Effector memory CD4-positive, alpha-beta T cell (primary cell): ENCODE results near the gene WIPF3.

ENCODE experiments used
- DNase-seq, 3 donors: peaks; one replicate each; pipeline ENCODE4 v3.0.0-alpha.2; 2020
- H3K27ac ChIP-seq: 2 replicates; pipeline ENCODE4 v1.7.0; 2013; ENCODE audit warnings: mild to moderate bottlenecking, low read length, moderate library complexity; ENCODE audit not compliant: insufficient read depth, poor library complexity, severe bottlenecking
- H3K27me3 ChIP-seq: replicated peaks from 2 replicates; pipeline ENCODE4 v1.7.0; 2013; ENCODE audit warnings: mild to moderate bottlenecking, low read length; ENCODE audit not compliant: insufficient read depth, control insufficient read depth, poor library complexity, severe bottlenecking
- H3K36me3 ChIP-seq: 2 replicates; pipeline ENCODE4 v1.7.0; 2013; ENCODE audit warnings: mild to moderate bottlenecking, low read length, moderate library complexity; ENCODE audit not compliant: control insufficient read depth, insufficient read depth
- H3K4me1 ChIP-seq: 2 replicates; pipeline ENCODE4 v1.7.0; 2013; ENCODE audit warnings: low read length, mild to moderate bottlenecking; ENCODE audit not compliant: control insufficient read depth, insufficient read depth, poor library complexity, severe bottlenecking
- H3K4me3 ChIP-seq: 2 replicates; pipeline ENCODE4 v1.7.0; 2013; ENCODE audit warnings: low read length, low read depth, mild to moderate bottlenecking; ENCODE audit not compliant: insufficient read depth, poor library complexity, severe bottlenecking
- H3K9me3 ChIP-seq: 2 replicates; pipeline ENCODE4 v1.7.0; 2013; ENCODE audit warnings: mild to moderate bottlenecking, low read length, moderate library complexity; ENCODE audit not compliant: control insufficient read depth

The WIPF3 gene

GRCh38 chr7:29857654-29858053 is 51.3 kb downstream of the WIPF3 start:
- DNase-seq = no peak
- no peaks in the 10 kb centered on the region for H3K36me3 ChIP-seq
- no peaks in the 10 kb centered on the region for H3K4me1 ChIP-seq
- no peak overlapping the region for H3K27ac ChIP-seq
- no peak overlapping the region for H3K4me3 ChIP-seq
- H3K9me3 ChIP-seq = no peaks in the 10 kb centered on the region
- H3K27me3 ChIP-seq = no peaks in the 10 kb centered on the region

GRCh38 chr7:29858191-29858951 is 52.1 kb downstream of the WIPF3 start:
- H3K27me3 ChIP-seq = no peaks in the 10 kb centered on the region
- no peak for DNase-seq
- no peak overlapping the region for H3K27ac ChIP-seq
- H3K4me1 ChIP-seq = no peaks in the 10 kb centered on the region
- no peaks in the 10 kb centered on the region for H3K36me3 ChIP-seq
- H3K4me3 ChIP-seq = no peak overlapping the region
- H3K9me3 ChIP-seq = no peaks in the 10 kb centered on the region

- no peak overlapping the region for H3K4me3 ChIP-seq
- H3K27ac ChIP-seq = no peak overlapping the region
- no peaks in the 10 kb centered on the region for H3K9me3 ChIP-seq
- H3K36me3 ChIP-seq = no peaks in the 10 kb centered on the region
- no peaks in the 10 kb centered on the region for H3K27me3 ChIP-seq
- DNase-seq = no peak
- H3K4me1 ChIP-seq = no peaks in the 10 kb centered on the region
These were observed 52.8 kb downstream of the WIPF3 start for GRCh38 chr7:29859104-29859503.

DNA sequence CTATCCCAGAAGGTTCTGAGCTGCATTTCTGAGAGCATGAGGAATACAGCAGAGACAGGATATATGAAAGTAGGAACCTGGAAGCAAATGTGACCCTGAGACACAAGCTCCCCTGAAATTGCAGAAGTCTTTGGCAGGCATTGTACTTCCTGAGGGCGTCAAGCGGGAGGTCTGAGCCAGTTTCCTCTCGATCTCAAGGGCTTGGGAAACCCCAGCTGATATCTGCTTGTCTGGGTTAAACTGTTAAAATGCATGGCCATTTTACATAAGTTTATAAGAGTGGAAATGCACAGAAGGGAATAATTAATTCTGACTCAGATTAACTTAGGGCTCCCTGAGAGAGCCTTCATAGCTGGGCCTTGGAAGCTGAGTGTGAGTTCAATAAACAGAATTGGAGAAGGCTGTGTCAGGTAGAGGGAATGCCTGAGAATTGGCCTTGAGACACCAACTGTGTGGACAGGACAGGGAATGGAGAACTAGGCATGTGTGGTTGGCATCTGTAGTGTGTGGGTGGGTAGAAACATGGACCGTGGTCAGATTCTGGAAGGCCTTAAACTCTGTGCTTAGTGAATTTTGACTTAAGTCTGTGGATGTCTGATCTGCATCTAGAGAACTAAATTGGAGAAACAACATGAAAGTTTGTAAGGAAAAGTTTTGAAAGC is 53.3 kb downstream of the WIPF3 start:
- Histone ChIP-seq H3K4me3 (no peak overlapping the region), H3K9me3 (no peaks in the 10 kb centered on the region), H3K36me3 (no peaks in the 10 kb centered on the region), H3K27me3 (no peaks in the 10 kb centered on the region), H3K4me1 (no peaks in the 10 kb centered on the region), H3K27ac (no peak overlapping the region)
- no peak for DNase-seq

GRCh38 chr7:29860186-29860585 is 53.9 kb downstream of the WIPF3 start:
- no peaks in the 10 kb centered on the region for H3K9me3 ChIP-seq
- no peaks in the 10 kb centered on the region for H3K27me3 ChIP-seq
- H3K36me3 ChIP-seq = no peaks in the 10 kb centered on the region
- H3K4me1 ChIP-seq = no peaks in the 10 kb centered on the region
- H3K27ac ChIP-seq = no peak overlapping the region
- no peak overlapping the region for H3K4me3 ChIP-seq
- DNase-seq = no peak

DNA sequence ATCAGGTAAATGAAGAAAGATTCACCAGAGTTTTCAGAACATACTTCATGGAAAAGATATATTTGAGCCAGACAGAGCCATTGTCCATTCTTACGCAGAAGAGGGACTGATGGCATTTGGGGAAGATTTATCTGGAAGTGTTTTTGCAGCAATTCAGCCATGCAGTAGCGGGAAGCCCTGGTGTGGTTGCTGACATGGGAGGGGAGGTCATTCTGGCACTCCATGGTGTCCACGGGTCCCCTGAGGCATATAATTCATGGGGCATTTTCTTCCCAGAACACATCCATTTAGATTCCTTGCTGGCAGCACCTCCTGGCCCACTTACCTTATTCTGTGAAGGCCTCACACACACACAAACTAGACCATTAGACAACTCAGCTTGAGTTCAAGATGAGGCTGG is 55.6 kb downstream of the WIPF3 start:
- Histone ChIP-seq H3K4me3 (no peak overlapping the region), H3K9me3 (no peaks in the 10 kb centered on the region), H3K27me3 (no peaks in the 10 kb centered on the region), H3K27ac (no peak overlapping the region), H3K36me3 (no peaks in the 10 kb centered on the region), H3K4me1 (no peaks in the 10 kb centered on the region)
- DNase-seq = no peak

- DNase-seq = no peak
- Histone ChIP-seq H3K4me1 (no peaks in the 10 kb centered on the region), H3K27ac (no peak overlapping the region), H3K4me3 (no peak overlapping the region), H3K9me3 (no peaks in the 10 kb centered on the region), H3K27me3 (no peaks in the 10 kb centered on the region), H3K36me3 (no peaks in the 10 kb centered on the region)
These were observed 58.3 kb downstream of the WIPF3 start for GRCh38 chr7:29864656-29865055.

- H3K4me3 ChIP-seq = no peak overlapping the region
- no peak for DNase-seq
- H3K9me3 ChIP-seq = no peaks in the 10 kb centered on the region
- H3K36me3 ChIP-seq = no peaks in the 10 kb centered on the region
- H3K4me1 ChIP-seq = no peaks in the 10 kb centered on the region
- H3K27ac ChIP-seq = no peak overlapping the region
- no peaks in the 10 kb centered on the region for H3K27me3 ChIP-seq
These were observed 59.2 kb downstream of the WIPF3 start for GRCh38 chr7:29865526-29865925.

- no peaks in the 10 kb centered on the region for H3K9me3 ChIP-seq
- H3K4me1 ChIP-seq = no peaks in the 10 kb centered on the region
- H3K27ac ChIP-seq = no peak overlapping the region
- H3K36me3 ChIP-seq = no peaks in the 10 kb centered on the region
- H3K4me3 ChIP-seq = no peak overlapping the region
- no peak for DNase-seq
- no peaks in the 10 kb centered on the region for H3K27me3 ChIP-seq
These were observed 60.2 kb downstream of the WIPF3 start for GRCh38 chr7:29866490-29866930.

- no peaks in the 10 kb centered on the region for H3K27me3 ChIP-seq
- no peaks in the 10 kb centered on the region for H3K9me3 ChIP-seq
- no peak overlapping the region for H3K27ac ChIP-seq
- H3K36me3 ChIP-seq = no peaks in the 10 kb centered on the region
- H3K4me1 ChIP-seq = no peaks in the 10 kb centered on the region
- no peak overlapping the region for H3K4me3 ChIP-seq
- DNase-seq = no peak
These were observed 65.6 kb downstream of the WIPF3 start for GRCh38 chr7:29871787-29872398.
